ENCODE data around the gene AGBL5. TPM values are rescaled to one million over a fixed set of nuclear protein-coding genes. Genes with fewer than 3 reads are reported as not detected.
A peak's percentile ranks its signal among the peaks of the same experiment; 100 is the strongest.

The AGBL5 gene
- total and polyA plus RNA-seq, 10 donors = 7.1 to 18.6 (median 12.7) TPM

GRCh38 chr2:27027211-27027651 lies 24.2 kb upstream of the AGBL5 start:
- Histone ChIP-seq H3K36me3 (peaks cover 0 to 67% (median 16%) of the 10 kb centered on the region in 6 donors), H3K4me3 (no peak overlapping the region), H3K27ac (no peak overlapping the region), H3K9me3 (no peaks in the 10 kb centered on the region), H3K4me1 (peaks cover 3 to 24% (median 13%) of the 10 kb centered on the region in 6 donors), H3K27me3 (replicated peaks in 1 of 7) (no peaks in the 10 kb centered on the region)
- 86 to 97% (median 90%) methylated on average over 5 to 10 of the region's 10 CpGs for WGBS, 5 donors
- peak in 1 of 3 donors; percentile 26 for TF ChIP-seq POLR2AphosphoS5 (IDR thresholded peaks at IDR 0.05)
- TF ChIP-seq CTCF (IDR thresholded peaks at IDR 0.05 in 8 of 11, conservative IDR thresholded peaks at IDR 0.05 in 3 of 11) = no peak
- no peak for DNase-seq
- intact Hi-C loops (cut with DNase I; ENCODE audit: low total_unique reads) = no loop called here

- H3K9me3 ChIP-seq = no peaks in the 10 kb centered on the region
- DNase-seq = no peak
- H3K27ac ChIP-seq = no peak overlapping the region
- 75 to 94% (median 82%) methylated on average over 2 of the region's 2 CpGs for WGBS, 5 donors
- peaks cover 11 to 39% (median 22%) of the 10 kb centered on the region in 6 donors for H3K4me1 ChIP-seq
- no peak overlapping the region for H3K4me3 ChIP-seq
- TF ChIP-seq POLR2AphosphoS5 (IDR thresholded peaks at IDR 0.05) (no peak), POLR2A (IDR thresholded peaks at IDR 0.05) (no peak), CTCF (IDR thresholded peaks at IDR 0.05 in 8 of 11, conservative IDR thresholded peaks at IDR 0.05 in 3 of 11) (no peak)
- H3K27me3 ChIP-seq (replicated peaks in 1 of 7) = no peaks in the 10 kb centered on the region
- intact Hi-C loops (cut with DNase I; ENCODE audit: low total_unique reads) = no loop called here
- H3K36me3 ChIP-seq = peaks cover 0 to 49% (median 11%) of the 10 kb centered on the region in 6 donors
Measured at GRCh38 chr2:27029051-27029450, 22.4 kb upstream of the AGBL5 start.

- Histone ChIP-seq H3K4me3 (peak within 1 kb of the TSS; percentile 57 to 83 (median 78)), H3K4me1 (peaks cover 15 to 57% (median 33%) of the 10 kb centered on the region in 6 donors), H3K9me3 (no peaks in the 10 kb centered on the region), H3K36me3 (peaks cover 5 to 44% (median 29%) of the 10 kb centered on the region in 6 donors), H3K27me3 (replicated peaks in 1 of 7) (no peaks in the 10 kb centered on the region), H3K27ac (peak within 1 kb of the TSS; percentile 81 to 90 (median 86))
- intact Hi-C loops (cut with DNase I; ENCODE audit: low total_unique reads) = no loop called here
- peak in 2 of 3 donors; percentile 35 to 54 for TF ChIP-seq POLR2A (IDR thresholded peaks at IDR 0.05)
- peak; percentile 92 to 94 (median 93) for TF ChIP-seq POLR2AphosphoS5 (IDR thresholded peaks at IDR 0.05)
- peak in 2 of 11 experiments; percentile 16 to 32 for TF ChIP-seq CTCF (IDR thresholded peaks at IDR 0.05 in 8 of 11, conservative IDR thresholded peaks at IDR 0.05 in 3 of 11)
- DNase-seq = peak; percentile 98
- 0 to 1% (median 0%) methylated on average over 64 to 76 of the region's 76 CpGs for WGBS, 5 donors
Measured at GRCh38 chr2:27032495-27033252, 18.8 kb upstream of the AGBL5 start, which contains the start of gene TMEM214. TSS of gene TMEM214 (plus strand) at chr2:27032965. CDS start at chr2:27033016, 51 bp downstream.

GRCh38 chr2:27033253-27033852 lies 18.1 kb upstream of the AGBL5 start:
- WGBS, 5 donors = 14 to 18% (median 17%) methylated on average over 9 to 11 of the region's 11 CpGs
- intact Hi-C loops (cut with DNase I; ENCODE audit: low total_unique reads) = no loop called here
- no peak for TF ChIP-seq CTCF (IDR thresholded peaks at IDR 0.05 in 8 of 11, conservative IDR thresholded peaks at IDR 0.05 in 3 of 11)
- no peak for TF ChIP-seq POLR2A (IDR thresholded peaks at IDR 0.05)
- TF ChIP-seq POLR2AphosphoS5 (IDR thresholded peaks at IDR 0.05) = no peak

More at GRCh38 chr2:27033253-27033852, 18.1 kb upstream of the AGBL5 start:
- H3K36me3 ChIP-seq = peaks cover 5 to 48% (median 36%) of the 10 kb centered on the region in 6 donors
- no peaks in the 10 kb centered on the region for H3K27me3 ChIP-seq (replicated peaks in 1 of 7)
- H3K4me3 ChIP-seq = peak overlapping the region; percentile 57 to 83 (median 78)
- H3K9me3 ChIP-seq = no peaks in the 10 kb centered on the region
- H3K4me1 ChIP-seq = peaks cover 15 to 57% (median 33%) of the 10 kb centered on the region in 6 donors
- DNase-seq = no peak
- H3K27ac ChIP-seq = peak overlapping the region; percentile 81 to 90 (median 86)

Measured in spleen (tissue), 11 donors.